Thyroid gland (tissue), 4 donors: ENCODE measurements around the gene TMX4. TPM values are rescaled to one million over a fixed set of nuclear protein-coding genes. Genes with fewer than 3 reads are reported as not detected.

Experiments
- DNase-seq, 2 donors: peaks; one replicate each; pipeline ENCODE4 v3.0.0-alpha.2; 2019
- H3K27ac ChIP-seq, 3 donors: fragments of 200-600 bp; sonication (generic); 1 replicate in 2 of 3; 2 replicates in 1 of 3; pipeline ENCODE4 v1.5.1; 2016 to 2019; ENCODE audit warnings: mild to moderate bottlenecking in 1 of 3, moderate library complexity in 1 of 3
- H3K27me3 ChIP-seq: fragments of 200-600 bp; sonication (generic); one replicate; pipeline ENCODE4 v1.5.1; 2019
- H3K36me3 ChIP-seq, 2 donors: fragments of 200-600 bp; sonication (generic); one replicate each; pipeline ENCODE4 v1.5.1; 2016 to 2019
- H3K4me1 ChIP-seq, 2 donors: fragments of 200-600 bp; sonication (generic); one replicate each; pipeline ENCODE4 v1.5.1; 2017 to 2019
- H3K4me3 ChIP-seq, 3 donors: fragments of 200-600 bp; sonication (generic); replicated peaks in 1 of 3; 1 replicate in 2 of 3; 2 replicates in 1 of 3; pipeline ENCODE4 v1.5.1; 2016; ENCODE audit warnings: mild to moderate bottlenecking in 1 of 3
- H3K9me3 ChIP-seq: fragments of 200-600 bp; sonication (generic); one replicate; pipeline ENCODE4 v1.5.1; 2017
- POLR2A ChIP-seq, 2 donors: fragments of 450-650 bp; IDR thresholded peaks; one replicate each; pipeline ENCODE4 v1.6.1; 2017; ENCODE audit warnings: antibody characterized with exemption in 2 of 2, mild to moderate bottlenecking in 2 of 2, moderate library complexity in 1 of 2
- WGBS, 2 donors: methylation state at CpG; one replicate each; pipeline ENCODE4 v1.1.5; 2017; 5-methylcytosine and 5-hydroxymethylcytosine counted together
- intact Hi-C: fragments of 100-400 bp; cut with DNase I; formaldehyde crosslinking; loops from one replicate; pipeline ENCODE4 v1.15.1; 2023
- total RNA-seq, 4 donors: library from RNA; depleted of rRNA; stranded (reverse); fragments of >200 nt; gene quantifications; one replicate each; pipeline ENCODE4 v1.2.3, GENCODE V29; 2016
- TF ChIP-seq, protein P1 (sequence below), 6 experiments: fragments of 200-600 bp in 3 of 6; fragments of 450-650 bp in 3 of 6; sonication (generic) in 3 of 6; IDR thresholded peaks; one replicate each; pipeline ENCODE4 v1.5.1; 2016 to 2019; ENCODE audit warnings: antibody characterized with exemption in 6 of 6, mild to moderate bottlenecking in 2 of 6, inconsistent platforms in 1 of 6, moderate library complexity in 1 of 6

The TMX4 gene
- total RNA-seq, 4 donors from 2014 or later: 49.0 to 63.8 (median 57.9) TPM

DNA sequence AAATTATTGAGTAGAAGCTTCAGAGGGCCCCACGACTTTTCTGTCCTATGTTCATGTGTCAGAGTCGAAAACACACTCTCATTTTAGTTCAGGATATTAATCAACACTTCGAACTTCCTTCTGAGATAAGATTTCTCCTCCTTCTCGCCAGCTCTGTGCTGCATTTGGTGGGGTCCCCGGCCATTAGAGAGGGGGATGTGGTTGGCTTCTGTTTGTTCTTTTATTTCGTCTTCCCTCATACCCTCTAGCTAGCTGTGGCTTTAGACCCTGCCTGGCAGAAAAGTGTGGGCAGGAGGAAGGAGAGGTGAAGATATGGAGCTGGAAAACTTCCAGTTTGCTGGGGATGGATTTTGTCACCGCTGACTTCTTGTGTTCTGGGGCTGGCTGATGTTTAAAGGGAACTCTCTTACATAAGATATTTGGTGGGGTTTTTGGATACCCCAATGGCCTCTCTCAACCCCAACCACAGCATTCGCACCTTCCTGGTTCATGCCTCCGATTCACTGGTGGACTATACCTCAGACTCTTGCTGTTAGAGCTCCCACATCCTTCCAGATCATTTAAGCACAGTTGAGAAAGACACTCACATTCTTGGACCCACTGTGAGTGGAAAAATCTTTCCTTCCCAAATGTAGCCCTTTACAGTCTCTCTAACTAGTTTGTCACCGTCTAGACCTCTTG is 30.7 kb upstream of the TMX4 start:
- Histone ChIP-seq H3K4me3 (no peak overlapping the region), H3K9me3 (no peaks in the 10 kb centered on the region), H3K27me3 (no peaks in the 10 kb centered on the region), H3K27ac (no peak overlapping the region), H3K4me1 (no peaks in the 10 kb centered on the region), H3K36me3 (no peaks in the 10 kb centered on the region)
- 78 to 84% methylated on average over 10 of the region's 10 CpGs for WGBS, 2 donors
- TF ChIP-seq, protein P1, sequence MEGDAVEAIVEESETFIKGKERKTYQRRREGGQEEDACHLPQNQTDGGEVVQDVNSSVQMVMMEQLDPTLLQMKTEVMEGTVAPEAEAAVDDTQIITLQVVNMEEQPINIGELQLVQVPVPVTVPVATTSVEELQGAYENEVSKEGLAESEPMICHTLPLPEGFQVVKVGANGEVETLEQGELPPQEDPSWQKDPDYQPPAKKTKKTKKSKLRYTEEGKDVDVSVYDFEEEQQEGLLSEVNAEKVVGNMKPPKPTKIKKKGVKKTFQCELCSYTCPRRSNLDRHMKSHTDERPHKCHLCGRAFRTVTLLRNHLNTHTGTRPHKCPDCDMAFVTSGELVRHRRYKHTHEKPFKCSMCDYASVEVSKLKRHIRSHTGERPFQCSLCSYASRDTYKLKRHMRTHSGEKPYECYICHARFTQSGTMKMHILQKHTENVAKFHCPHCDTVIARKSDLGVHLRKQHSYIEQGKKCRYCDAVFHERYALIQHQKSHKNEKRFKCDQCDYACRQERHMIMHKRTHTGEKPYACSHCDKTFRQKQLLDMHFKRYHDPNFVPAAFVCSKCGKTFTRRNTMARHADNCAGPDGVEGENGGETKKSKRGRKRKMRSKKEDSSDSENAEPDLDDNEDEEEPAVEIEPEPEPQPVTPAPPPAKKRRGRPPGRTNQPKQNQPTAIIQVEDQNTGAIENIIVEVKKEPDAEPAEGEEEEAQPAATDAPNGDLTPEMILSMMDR (IDR thresholded peaks at IDR 0.05): no peak
- TF ChIP-seq POLR2A (IDR thresholded peaks at IDR 0.05): no peak
- DNase-seq: no peak
- intact Hi-C loops: no loop called here

DNA sequence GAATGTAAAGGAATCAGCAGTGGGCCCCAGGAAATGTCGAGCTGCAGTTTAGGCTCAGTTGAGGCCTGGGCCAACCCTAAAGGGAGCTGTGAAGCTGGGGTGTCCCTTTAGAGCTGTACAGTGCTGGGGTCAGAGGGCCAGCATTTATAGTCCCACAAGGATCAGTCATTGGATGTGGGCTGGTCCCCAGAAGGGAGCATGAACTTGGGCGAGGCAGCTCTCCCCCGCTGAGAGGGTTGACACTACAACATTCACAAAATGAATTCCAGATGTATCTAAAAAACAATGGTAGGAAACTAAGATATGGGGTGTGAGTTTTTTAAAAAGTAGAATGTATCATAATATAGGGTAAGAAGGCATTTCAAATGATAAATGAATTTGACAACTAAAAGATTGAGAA is 29.7 kb upstream of the TMX4 start:
- H3K4me1 ChIP-seq: no peaks in the 10 kb centered on the region
- intact Hi-C loops: loop anchor here (5.0 kb wide), 1 partner anchor 668 kb away; no protein-coding TSS in a partner anchor
- no peaks in the 10 kb centered on the region for H3K27me3 ChIP-seq
- 83 to 87% methylated on average over 3 of the region's 3 CpGs for WGBS, 2 donors
- no peak overlapping the region for H3K4me3 ChIP-seq
- no peak for DNase-seq
- no peak overlapping the region for H3K27ac ChIP-seq
- H3K9me3 ChIP-seq: no peaks in the 10 kb centered on the region
- TF ChIP-seq POLR2A (IDR thresholded peaks at IDR 0.05): no peak
- TF ChIP-seq, protein P1 (IDR thresholded peaks at IDR 0.05): no peak
- H3K36me3 ChIP-seq: no peaks in the 10 kb centered on the region

DNA sequence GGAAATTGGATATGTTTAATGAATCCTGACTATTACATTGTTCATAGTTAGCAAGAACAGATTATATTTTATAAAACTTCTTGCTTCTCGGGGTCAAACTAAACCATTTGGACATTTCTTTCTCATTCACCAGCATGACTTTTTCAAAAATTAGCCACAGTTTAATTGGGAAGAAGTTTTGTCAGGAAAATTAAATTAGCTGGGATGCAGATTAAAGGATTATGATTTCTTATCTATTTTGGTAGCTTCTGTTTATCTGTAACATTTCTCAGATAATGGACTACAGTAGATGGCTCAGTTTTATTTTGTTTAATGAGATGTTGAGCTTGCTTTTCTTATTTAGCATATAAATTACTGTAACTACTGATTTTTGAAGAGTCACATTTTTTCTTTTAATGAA is 26.4 kb upstream of the TMX4 start:
- H3K4me1 ChIP-seq: no peaks in the 10 kb centered on the region
- H3K27me3 ChIP-seq: no peaks in the 10 kb centered on the region
- WGBS, 2 donors: 91 to 93% methylated on average over 1 of the region's 1 CpG
- H3K9me3 ChIP-seq: no peaks in the 10 kb centered on the region
- H3K27ac ChIP-seq: no peak overlapping the region
- no peaks in the 10 kb centered on the region for H3K36me3 ChIP-seq
- TF ChIP-seq, protein P1 (IDR thresholded peaks at IDR 0.05): no peak
- TF ChIP-seq POLR2A (IDR thresholded peaks at IDR 0.05): no peak
- no peak overlapping the region for H3K4me3 ChIP-seq
- intact Hi-C loops: loop anchor here (5.0 kb wide), 1 partner anchor 671 kb away; no protein-coding TSS in a partner anchor
- DNase-seq: no peak

DNA sequence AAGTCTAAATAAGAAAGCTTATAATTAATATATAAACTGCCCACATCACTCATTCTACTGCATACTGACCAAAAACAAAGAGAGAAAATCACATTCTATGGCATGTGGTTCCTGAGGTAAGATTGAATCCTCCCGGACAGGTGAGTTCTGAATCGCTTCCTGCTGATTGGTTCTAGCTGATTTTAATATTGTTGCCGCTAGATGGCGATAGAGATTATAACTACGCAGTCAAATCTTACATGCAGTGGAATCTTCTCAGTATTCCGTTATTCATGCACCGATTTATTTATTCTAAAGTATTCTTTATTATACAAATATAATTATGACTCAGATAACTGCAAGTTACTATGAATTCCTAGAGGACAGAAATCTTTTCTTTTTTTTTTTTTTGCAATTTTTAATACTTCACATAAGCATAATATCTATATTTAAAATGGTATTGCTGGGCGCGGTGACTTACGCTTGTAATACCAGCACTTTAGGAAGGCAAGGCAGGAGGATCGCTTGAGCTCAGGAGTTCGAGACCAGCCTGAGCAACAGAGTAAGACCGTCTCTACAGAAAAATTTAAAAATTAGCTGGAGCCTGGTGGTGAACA is 24.2 kb upstream of the TMX4 start:
- Histone ChIP-seq H3K36me3 (no peaks in the 10 kb centered on the region), H3K4me3 (no peak overlapping the region), H3K27ac (no peak overlapping the region), H3K27me3 (no peaks in the 10 kb centered on the region), H3K9me3 (no peaks in the 10 kb centered on the region), H3K4me1 (no peaks in the 10 kb centered on the region)
- TF ChIP-seq, protein P1 (IDR thresholded peaks at IDR 0.05): peak; percentile 47 to 77 (median 67)
- TF ChIP-seq POLR2A (IDR thresholded peaks at IDR 0.05): no peak
- 33 to 35% methylated on average over 13 of the region's 13 CpGs for WGBS, 2 donors
- intact Hi-C loops: no loop called here
- no peak for DNase-seq

DNA sequence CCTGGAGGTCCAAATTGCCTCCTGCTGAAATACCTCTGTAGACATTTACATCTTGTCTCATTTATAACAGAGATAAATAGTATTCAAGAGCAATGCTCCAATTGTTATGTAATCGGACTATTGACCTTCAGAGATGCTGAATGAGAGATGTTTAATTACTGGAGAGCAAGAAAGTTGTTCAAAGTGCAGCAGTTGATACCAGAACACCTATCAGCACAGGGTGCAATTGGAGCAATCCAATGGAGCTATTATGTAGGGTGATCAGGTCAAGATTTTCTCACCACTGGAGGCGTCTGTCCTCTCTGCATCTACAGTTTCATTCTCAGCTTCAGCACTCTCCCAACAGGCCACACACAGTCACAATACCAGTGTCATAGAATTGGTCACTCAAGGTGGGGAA is 19.5 kb upstream of the TMX4 start:
- intact Hi-C loops: no loop called here
- 86 to 91% methylated on average over 2 of the region's 2 CpGs for WGBS, 2 donors
- Histone ChIP-seq H3K4me1 (no peaks in the 10 kb centered on the region), H3K4me3 (no peak overlapping the region), H3K36me3 (no peaks in the 10 kb centered on the region), H3K9me3 (no peaks in the 10 kb centered on the region), H3K27ac (no peak overlapping the region), H3K27me3 (no peaks in the 10 kb centered on the region)
- TF ChIP-seq, protein P1 (IDR thresholded peaks at IDR 0.05): no peak
- DNase-seq: no peak
